HUES64 (cell line): ENCODE results near the gene GNA14. TPM values are rescaled to one million over a fixed set of nuclear protein-coding genes. Genes with fewer than 3 reads are reported as not detected.
"Not testable (repeated sequence)": the region's sequence is repeated elsewhere in the genome, so short reads cannot be mapped to it uniquely, and the experiment has no call there.

ENCODE experiments used
- H3K27ac ChIP-seq: 2 replicates; pipeline ENCODE4 v1.7.0; 2013; ENCODE audit warnings: low read depth, low read length, inconsistent platforms
- H3K27me3 ChIP-seq: 2 replicates; pipeline ENCODE4 v1.6.1; 2013; ENCODE audit warnings: mild to moderate bottlenecking, low read length; ENCODE audit not compliant: insufficient read depth
- H3K36me3 ChIP-seq: 2 replicates; pipeline ENCODE4 v1.6.1; 2013; ENCODE audit warnings: mild to moderate bottlenecking, low read length; ENCODE audit not compliant: insufficient read depth
- H3K4me1 ChIP-seq: 2 replicates; pipeline ENCODE4 v1.6.1; 2013; ENCODE audit warnings: mild to moderate bottlenecking, low read length, moderate library complexity; ENCODE audit not compliant: insufficient read depth
- H3K4me3 ChIP-seq: 2 replicates; pipeline ENCODE4 v1.5.1; 2013; ENCODE audit warnings: mild to moderate bottlenecking, low read length, moderate library complexity
- H3K9ac ChIP-seq: 2 replicates; pipeline ENCODE4 v1.6.1; 2013; ENCODE audit warnings: mild to moderate bottlenecking, low read depth, low read length
- H3K9me3 ChIP-seq: 2 replicates; pipeline ENCODE4 v1.6.1; 2013; ENCODE audit warnings: low read depth, low read length; ENCODE audit not compliant: insufficient read depth
- WGBS: fragments of 150-250, 120-280 bp; methylation state at CpG from one replicate; pipeline ENCODE4 v1.1.7; 2013; ENCODE audit warnings: missing lambda C conversion rate; 5-methylcytosine and 5-hydroxymethylcytosine counted together
- polyA plus RNA-seq, 2 experiments: library from polyadenylated mRNA; stranded (reverse); fragments of 50-300 nt; gene quantifications; one replicate each; pipeline ENCODE4 v1.2.3, GENCODE V29; 2013

The GNA14 gene
- 6.9 TPM for polyA plus RNA-seq (2013, experiment 1 of 2)
- polyA plus RNA-seq (2013, experiment 2 of 2), result 8.7 TPM

DNA sequence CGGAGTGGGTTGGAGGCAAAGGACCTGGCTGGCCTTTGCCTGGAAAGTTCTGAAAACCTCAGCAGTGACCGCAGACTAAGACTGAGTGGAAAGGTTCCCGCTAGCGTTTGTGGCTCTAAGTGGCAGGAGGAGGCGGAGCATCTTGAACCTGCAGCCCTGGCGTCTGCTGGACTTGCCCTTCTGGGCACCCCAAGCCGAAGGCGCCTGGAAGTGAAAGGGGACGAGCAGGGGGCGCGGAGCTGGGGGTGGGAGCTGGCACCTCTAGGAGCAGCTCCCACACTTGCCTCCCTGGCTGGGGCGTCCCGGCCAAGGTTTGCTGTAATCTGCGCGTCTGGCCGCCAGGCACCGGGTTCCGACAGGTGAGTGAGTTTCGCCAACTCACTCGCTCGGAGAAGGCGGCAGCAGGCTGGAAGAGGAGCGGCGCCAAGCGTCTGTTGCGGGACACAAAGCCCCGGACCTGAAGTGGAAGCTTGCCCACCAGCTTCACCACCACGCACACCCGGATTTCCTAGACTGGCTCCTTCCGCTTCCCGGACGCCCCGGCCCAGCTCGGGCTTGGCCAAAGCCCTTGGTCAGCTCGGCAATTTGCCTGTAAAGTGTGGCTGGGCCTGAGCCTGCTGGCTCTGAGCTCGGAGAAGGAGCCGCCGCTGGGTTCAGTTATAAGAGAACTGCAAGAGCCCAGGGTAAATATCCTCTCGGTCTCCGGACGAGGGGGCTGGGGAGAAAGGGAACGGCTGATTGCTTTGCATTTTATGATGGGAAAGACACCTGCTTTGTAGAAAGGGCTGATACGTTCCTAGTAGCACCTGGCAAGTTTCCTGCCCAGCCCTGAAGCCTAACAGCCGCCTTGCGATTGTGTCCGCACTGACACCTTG lies at the start of gene GNA14:
TSS of gene GNA14 (minus strand) at position 89 of the 875 bp plus-strand sequence. CDS start 529 bp downstream, outside the sequence.
- H3K9me3 ChIP-seq, result no peaks in the 10 kb centered on the region
- peak within 1 kb of the TSS; percentile 63 for H3K4me3 ChIP-seq
- H3K36me3 ChIP-seq, result no peaks in the 10 kb centered on the region
- 4% methylated on average over 46 of the region's 46 CpGs for whole genome bisulfite sequencing
- H3K9ac ChIP-seq, result peak within 1 kb of the TSS; percentile 59
- H3K4me1 ChIP-seq, result peaks cover 16% of the 10 kb centered on the region
- H3K27me3 ChIP-seq, result peaks cover 53% of the 10 kb centered on the region
- H3K27ac ChIP-seq, result no peak within 1 kb of the TSS

DNA sequence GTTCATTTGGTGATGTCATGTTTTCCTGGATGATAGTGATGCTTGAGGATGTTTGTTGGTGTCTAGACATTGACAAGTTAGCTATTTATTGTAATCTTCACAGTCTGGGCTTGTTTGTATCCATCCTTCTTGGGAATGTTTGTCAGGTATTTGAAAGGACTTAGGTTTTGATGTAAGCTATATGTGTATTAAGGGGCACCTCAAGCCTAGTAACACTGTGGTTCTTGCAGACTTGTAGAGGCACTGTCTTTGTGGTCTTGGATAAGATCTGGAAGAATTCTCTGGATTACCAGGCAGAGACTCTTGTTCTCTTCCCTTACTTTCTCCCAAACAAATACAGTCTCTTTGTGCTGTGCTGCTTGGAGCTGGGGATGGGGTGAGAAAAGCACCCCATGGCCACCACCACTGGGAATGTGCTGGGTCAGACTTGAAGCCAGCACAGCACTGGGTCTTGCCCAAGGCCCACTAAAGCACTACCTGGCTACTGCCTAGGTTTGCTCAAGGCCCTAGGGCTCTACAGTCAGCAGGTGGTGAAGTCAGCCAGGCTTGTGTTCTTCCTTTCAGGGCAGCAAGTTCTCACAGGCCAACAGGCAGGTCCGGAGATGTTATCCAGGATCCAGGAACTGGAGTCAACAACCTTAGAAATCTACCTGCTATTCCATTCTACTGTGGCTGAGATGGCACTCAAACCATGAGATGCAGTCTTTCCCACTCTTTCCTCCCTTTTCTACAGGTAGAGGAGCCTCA lies 49.3 kb upstream of the GNA14 start:
- no peak overlapping the region for H3K4me3 ChIP-seq
- no peaks in the 10 kb centered on the region for H3K9me3 ChIP-seq

DNA sequence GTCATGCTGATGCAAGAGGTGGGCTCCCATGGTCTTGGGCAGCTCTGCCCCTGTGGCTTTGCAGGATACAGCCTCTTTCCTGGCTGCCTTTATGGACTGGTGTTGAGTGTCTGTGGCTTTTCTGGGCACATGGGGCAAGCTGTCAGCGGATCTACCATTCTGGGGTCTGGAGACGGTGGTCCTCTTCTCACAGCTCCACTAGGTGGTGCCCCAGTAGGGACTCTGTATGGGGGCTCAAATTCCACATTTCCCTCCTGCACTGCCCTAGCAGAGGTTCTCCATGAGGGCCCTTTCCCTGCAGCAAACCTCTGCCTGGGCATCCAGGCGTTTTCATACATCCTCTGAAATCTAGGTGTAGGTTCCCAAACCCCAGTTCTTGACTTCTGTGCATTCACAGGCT lies 42.6 kb upstream of the GNA14 start:
- not testable (repeated sequence) for H3K9me3 ChIP-seq

More for the DNA sequence above, 49.3 kb upstream of the GNA14 start:
- Histone ChIP-seq H3K27me3 (no peaks in the 10 kb centered on the region), H3K9ac (no peak overlapping the region), H3K36me3 (no peaks in the 10 kb centered on the region), H3K4me1 (no peaks in the 10 kb centered on the region), H3K27ac (no peak overlapping the region)
- 94% methylated on average over 1 of the region's 1 CpG for WGBS

DNA sequence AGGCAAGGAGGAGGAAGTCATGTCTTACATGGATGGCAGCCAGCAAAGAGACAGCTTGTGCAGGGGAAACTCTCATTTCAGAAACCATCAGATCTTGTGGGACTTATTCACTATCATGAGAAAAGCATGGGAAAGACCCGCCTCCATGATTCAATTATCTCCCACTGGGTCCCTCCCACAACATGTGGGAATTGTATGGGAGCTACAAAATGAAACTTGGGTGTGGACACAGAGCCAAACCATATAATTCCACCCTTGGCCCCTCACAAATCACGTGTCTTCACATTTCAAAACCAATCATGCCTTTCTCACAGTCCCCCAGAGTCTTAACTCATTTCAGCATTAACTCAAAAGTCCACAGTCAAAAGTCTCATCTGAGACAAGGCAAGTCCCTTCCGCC lies 42.0 kb upstream of the GNA14 start:
- H3K9ac ChIP-seq, H3K4me1 ChIP-seq, H3K9me3 ChIP-seq, H3K27ac ChIP-seq, H3K27me3 ChIP-seq, H3K4me3 ChIP-seq, H3K36me3 ChIP-seq: not testable (repeated sequence)
- 96% methylated on average over 2 of the region's 3 CpGs for WGBS

More for the DNA sequence above, 42.6 kb upstream of the GNA14 start:
- H3K4me1 ChIP-seq, H3K27ac ChIP-seq, H3K36me3 ChIP-seq, H3K9ac ChIP-seq, H3K4me3 ChIP-seq, H3K27me3 ChIP-seq: not testable (repeated sequence)
- WGBS, result 93% methylated on average over 3 of the region's 3 CpGs

DNA sequence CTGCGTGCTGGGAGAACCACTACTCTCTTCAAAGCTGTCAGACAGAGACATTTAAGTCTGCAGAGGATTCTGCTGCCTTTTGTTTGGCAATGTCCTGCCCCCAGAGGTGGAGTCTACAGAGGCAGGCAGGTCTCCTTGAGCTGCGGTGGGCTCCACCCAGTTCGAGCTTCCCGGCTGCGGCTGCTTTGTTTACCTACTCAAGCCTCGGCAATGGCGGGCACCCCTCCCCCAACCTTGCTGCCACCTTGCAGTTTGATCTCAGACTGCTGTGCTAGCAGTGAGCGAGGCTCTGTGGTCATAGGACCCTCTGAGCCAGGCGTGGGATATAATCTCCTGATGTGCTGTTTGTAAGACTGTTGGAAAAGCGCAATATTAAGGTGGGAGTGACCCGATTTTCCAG lies 39.6 kb upstream of the GNA14 start:
- not testable (repeated sequence) for H3K9me3 ChIP-seq, H3K27me3 ChIP-seq, H3K4me3 ChIP-seq, H3K27ac ChIP-seq, H3K4me1 ChIP-seq, H3K36me3 ChIP-seq, H3K9ac ChIP-seq
- 81% methylated on average over 11 of the region's 11 CpGs for WGBS

DNA sequence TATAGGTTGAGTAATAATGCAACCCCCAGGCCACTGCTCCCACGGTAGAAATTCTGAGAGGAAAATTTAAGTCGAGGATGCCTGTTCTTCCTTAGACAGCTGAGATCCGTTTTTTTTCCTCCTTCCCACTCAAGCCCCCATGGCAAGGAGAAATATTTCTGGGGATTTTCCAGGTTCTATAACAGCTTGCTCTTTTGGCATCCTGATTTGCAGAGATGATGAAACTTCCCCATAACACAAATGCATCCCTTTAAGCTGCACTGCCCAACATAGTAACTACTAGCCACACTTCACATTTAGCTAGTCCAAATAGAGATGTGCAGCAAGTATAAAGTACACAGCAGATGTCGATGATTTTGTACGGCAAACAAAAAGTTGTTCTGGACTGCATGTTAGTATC lies 32.5 kb upstream of the GNA14 start:
- WGBS, result 96% methylated on average over 5 of the region's 5 CpGs
- Histone ChIP-seq H3K27ac (no peak overlapping the region), H3K36me3 (no peaks in the 10 kb centered on the region), H3K9ac (no peak overlapping the region), H3K4me1 (no peaks in the 10 kb centered on the region), H3K4me3 (no peak overlapping the region), H3K9me3 (peaks cover 4% of the 10 kb centered on the region; the same call in 1 of the 2 replicates), H3K27me3 (no peaks in the 10 kb centered on the region)

DNA sequence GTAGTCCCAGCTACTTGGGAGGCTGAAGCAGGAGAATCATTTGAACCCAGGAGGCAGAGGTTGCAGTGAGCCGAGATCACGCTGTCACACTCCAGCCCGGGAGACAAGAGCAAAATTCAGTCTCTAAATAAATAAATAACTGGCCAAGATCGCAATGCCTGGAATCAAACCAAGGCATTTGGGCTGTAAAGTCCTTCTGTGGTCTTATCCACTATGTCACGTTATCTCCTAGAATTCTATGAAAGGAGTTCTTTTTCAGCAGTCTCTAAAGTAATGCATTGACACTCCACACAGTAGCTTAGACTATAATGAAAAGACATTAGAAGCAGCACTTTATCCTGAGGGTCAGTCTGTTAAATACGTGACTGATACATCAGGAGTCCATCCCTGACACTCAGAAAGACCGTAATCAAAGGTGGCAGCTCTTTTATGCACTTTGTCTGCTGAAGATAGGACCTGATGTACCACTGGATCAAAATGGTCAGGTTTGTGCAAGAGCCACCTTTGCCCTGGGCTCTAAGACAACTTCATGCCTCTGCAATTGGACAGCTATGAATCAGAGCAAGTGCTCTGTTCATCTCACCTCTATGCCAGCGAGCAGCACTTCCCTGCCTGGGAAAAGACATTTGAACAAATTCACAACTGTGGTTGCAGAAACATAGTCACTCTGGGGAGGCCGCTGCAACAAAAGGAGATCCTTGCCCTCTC lies 31.7 kb upstream of the GNA14 start:
- Histone ChIP-seq H3K9me3 (peaks cover 4% of the 10 kb centered on the region; the same call in 1 of the 2 replicates), H3K27ac (no peak overlapping the region), H3K4me1 (no peaks in the 10 kb centered on the region), H3K27me3 (no peaks in the 10 kb centered on the region), H3K9ac (no peak overlapping the region), H3K36me3 (no peaks in the 10 kb centered on the region), H3K4me3 (no peak overlapping the region)
- 94% methylated on average over 9 of the region's 9 CpGs for WGBS

DNA sequence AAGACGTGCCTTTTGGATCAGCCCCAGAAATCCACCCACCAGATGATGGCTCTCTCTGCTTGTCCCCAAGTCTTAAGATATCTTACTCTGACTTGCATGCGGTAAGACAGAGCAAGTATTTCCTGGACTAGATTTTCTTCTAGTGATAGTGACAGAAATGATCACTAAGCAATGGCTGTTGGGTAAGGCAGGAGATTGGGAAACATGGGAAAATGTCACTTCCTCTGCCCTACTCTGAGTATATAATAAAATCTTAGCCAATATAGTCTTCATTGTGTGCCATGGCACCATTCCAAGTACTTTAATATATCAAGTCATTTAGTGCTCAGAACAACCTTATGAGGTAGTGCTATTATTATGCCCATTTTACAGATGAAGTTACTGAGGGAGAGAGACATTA lies 31.0 kb upstream of the GNA14 start:
- peaks cover 4% of the 10 kb centered on the region; the same call in 1 of the 2 replicates for H3K9me3 ChIP-seq
- no peak overlapping the region for H3K4me3 ChIP-seq
- WGBS, result 100% methylated on average over 2 of the region's 2 CpGs

DNA sequence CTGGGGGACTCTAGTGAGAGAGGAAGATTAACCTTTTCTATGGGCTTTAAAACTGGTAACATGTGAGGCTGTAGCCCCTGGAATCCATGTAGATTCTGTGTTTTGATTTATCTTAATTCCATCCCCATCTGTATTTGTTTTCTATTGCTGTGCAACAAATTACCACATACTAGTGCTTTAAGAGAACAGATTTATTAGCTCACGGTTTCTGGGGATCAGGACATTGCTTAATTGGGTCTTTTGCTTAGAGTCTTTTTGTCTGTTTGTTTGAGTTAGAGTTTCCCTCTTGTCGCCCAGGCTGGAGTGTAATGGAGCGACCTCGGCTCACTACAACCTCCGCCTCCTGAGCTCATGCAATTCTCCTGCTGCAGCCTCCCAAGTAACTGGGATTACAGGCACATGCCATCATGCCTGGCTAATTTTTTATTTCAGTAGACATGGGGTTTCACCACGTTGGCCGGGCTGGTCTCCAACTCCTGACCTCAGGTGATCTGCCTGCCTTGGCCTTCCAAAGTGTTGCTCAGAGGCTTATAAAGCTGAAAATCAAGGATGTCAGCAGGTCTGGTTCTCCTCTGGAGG lies 29.9 kb upstream of the GNA14 start:
- Histone ChIP-seq H3K4me1 (no peaks in the 10 kb centered on the region), H3K27ac (no peak overlapping the region), H3K9ac (no peak overlapping the region), H3K27me3 (no peaks in the 10 kb centered on the region), H3K9me3 (no peaks in the 10 kb centered on the region), H3K36me3 (no peaks in the 10 kb centered on the region), H3K4me3 (no peak overlapping the region)
- WGBS, result 93% methylated on average over 7 of the region's 7 CpGs

More for the DNA sequence above, 31.0 kb upstream of the GNA14 start:
- no peaks in the 10 kb centered on the region for H3K4me1 ChIP-seq
- H3K9ac ChIP-seq, result no peak overlapping the region
- H3K27ac ChIP-seq, result no peak overlapping the region
- no peaks in the 10 kb centered on the region for H3K27me3 ChIP-seq
- H3K36me3 ChIP-seq, result no peaks in the 10 kb centered on the region

DNA sequence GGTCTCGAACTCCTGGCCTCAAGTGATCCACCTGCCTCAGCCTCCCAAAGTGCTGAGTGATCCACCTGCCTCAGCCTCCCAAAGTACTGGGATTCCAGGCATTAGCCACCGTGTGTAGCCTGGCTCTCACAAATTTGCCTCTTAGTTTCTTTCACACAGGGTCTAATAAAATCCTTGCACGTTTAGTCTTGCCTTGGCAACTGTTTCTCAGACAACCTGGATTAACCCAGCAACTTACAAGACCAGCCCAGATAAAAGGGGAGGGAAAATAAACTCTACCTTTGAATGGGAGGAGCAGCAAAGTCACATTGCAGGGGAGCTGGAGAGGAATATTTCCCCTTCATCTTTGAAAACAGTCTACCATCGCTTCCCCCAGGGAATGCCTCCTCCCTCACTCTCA lies 29.3 kb upstream of the GNA14 start:
- WGBS, result 91% methylated on average over 4 of the region's 4 CpGs

More for the DNA sequence above, 29.3 kb upstream of the GNA14 start:
- H3K9me3 ChIP-seq, result no peaks in the 10 kb centered on the region
- H3K27me3 ChIP-seq, result no peaks in the 10 kb centered on the region
- H3K4me1 ChIP-seq, result no peaks in the 10 kb centered on the region
- no peak overlapping the region for H3K27ac ChIP-seq
- H3K4me3 ChIP-seq, result no peak overlapping the region
- no peak overlapping the region for H3K9ac ChIP-seq
- no peaks in the 10 kb centered on the region for H3K36me3 ChIP-seq
